NCI-H446 (cell line): ENCODE results near the gene C13orf42.
A peak's percentile ranks its signal among the peaks of the same experiment; 100 is the strongest.

Source experiments
- DNase-seq, 2 experiments: peaks; one replicate each; lab custom pipeline; 2025; lab: John Stamatoyannopoulos, UW

C13orf42 gene

DNA sequence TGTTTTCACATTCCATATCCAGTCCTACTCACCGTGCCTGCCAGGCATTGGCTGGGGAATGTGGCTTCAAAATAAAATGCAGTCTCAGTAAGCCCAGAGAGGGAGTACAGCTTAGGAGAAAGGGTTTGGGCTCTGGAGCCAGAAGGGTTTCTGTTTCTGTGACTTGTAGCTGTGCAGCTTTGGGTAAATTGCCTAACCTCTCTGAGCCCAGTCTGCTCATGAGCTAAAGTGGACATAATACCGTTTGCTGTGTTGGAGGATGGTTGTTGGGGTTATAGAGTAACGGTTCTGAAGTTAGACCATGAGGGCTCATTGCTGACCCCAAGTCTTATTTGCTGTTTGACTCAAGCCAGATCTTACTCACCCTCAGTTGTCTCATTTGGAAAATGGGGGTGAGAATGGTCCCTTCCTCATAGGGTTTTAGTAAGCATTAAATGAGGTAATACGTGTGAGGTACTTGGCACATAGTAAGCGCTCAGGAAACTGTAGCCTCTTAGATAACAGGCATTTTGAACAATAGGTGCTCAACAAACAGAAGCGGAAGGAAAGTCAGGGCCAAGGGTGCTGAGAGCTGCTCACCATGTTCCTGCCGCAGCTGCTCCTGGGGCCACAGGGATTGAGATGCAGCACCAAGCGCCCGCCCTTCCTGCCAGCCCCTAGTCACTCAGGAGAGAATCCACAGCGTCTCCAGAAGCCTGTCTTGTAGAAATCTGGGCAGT lies 45.5 kb downstream of the C13orf42 start:
- no peak for DNase-seq

DNA sequence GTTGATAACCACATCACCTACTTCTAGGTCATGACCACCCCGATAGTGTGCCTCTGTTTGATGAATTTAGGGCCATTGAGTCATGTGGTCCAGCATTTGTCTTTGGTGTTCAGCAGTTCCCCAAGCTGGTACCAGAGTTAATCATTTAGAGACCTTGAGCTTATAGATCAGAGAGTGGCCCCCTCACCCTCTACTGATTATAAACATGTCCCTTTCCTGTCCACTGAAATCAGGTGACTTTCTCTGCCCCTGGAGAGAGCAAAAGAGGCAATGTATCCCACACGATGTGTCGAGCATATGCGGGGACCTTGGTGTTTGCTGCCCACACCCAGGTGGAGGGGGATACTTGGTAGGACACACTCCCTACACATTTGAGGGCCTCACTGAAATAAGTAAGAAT lies 46.3 kb downstream of the C13orf42 start:
- no peak for DNase-seq

DNA sequence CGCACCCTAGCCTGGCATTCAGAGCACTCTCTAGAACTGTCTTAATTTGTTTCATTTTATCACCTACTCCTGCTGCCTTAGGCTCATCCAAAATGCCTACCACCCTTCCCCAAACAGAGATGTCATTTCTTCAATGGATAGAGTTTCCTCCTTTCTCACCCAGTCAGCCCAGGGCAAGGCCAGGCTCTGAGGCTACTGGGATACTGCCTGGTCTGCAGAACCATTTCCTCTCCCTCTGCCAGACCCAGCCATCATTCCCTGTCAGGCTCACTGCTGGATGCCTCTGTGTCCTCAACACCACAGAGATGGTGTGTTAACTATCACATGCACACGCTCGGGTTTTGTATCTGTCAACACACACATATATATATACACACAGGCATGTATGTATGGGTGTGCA lies 47.2 kb downstream of the C13orf42 start:
- no peak for DNase-seq

DNA sequence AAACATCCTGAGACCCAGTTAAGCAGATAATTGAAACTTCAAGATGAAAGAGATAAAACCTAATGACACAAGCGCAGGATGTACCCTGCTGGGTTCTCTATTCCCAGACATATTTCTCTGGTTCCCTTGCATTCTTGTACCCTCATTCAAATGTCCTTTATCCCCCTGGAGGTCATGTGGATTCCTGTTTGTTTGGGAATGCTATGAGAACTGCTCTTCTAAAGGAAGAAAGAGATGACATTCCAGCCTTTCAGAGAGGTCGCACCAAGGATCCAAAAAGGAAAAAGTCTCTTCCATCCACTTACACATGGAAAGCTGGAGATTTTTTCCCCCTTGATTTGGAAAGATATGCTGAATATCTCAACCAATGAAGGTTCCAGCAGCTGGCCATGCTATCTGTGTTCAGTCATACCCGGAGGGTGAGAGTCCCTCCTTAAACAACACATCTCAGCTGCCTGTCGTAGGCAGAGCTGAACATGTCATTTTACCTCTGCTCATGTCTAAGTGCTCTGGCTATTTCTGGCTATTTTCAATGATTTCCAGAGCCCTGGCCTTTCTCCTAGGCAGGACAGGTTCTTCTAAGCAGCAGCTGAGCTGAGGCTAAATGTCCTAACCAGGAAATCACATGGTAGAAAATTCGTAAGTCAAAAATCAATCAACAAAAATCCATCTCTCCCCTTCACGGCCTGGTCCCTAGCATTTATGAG lies 52.5 kb downstream of the C13orf42 start:
- no peak for DNase-seq

DNA sequence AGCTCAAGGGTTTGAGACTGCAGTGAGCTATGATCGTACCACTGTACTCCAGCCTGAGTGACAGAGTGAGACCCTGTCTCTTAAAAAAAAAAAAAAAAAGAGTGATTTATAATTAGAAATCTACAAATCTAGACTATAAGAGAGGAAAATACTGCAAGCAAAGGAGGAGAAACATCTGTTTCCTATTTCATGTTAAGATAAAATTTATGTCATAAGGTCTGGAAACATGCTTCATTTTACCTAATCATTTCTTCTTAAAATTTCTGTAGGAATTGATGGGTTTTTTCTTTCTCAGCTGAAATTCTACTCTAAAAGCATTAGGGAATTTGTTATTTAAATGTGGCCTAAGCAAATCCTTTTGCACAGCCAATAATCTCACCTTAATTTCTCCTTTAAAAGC lies 53.2 kb downstream of the C13orf42 start:
- no peak for DNase-seq

DNA sequence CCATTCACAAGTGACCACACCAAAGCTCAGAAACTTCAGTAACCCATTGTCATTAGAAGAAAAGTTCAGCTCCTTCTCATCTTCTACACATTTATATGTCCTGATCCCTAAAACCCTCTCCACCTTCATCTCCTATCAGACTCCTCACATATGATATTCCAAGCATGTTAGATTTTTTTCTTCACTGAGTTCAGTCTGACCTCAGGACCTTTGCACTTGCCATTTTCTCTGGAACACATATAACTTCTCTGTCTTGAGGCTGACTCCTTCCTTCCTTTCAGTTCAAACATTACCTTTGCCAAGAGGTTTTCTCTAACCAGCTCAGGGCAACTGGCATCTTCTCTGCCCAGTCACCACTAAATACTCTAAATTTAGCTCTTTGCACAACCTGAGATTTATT lies 54.1 kb downstream of the C13orf42 start:
- no peak for DNase-seq

DNA sequence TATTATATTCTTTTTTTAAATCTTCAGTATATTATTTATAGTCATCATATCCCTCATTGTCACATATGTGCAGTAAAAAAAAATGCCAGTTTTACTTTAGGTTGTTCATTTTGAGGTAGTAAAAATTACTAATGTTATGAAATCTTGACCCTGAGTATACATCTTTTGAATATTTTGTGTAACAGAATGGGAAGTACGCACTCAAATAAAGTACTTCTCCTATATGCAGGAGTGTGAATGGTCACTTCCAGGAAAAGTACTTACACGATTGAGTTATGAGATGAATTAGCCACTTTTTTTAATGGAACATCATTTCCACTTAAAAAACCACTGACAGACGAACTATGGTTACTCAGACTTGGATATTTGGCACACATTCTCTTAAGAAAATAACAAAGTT lies 58.5 kb downstream of the C13orf42 start:
- DNase-seq = no peak

DNA sequence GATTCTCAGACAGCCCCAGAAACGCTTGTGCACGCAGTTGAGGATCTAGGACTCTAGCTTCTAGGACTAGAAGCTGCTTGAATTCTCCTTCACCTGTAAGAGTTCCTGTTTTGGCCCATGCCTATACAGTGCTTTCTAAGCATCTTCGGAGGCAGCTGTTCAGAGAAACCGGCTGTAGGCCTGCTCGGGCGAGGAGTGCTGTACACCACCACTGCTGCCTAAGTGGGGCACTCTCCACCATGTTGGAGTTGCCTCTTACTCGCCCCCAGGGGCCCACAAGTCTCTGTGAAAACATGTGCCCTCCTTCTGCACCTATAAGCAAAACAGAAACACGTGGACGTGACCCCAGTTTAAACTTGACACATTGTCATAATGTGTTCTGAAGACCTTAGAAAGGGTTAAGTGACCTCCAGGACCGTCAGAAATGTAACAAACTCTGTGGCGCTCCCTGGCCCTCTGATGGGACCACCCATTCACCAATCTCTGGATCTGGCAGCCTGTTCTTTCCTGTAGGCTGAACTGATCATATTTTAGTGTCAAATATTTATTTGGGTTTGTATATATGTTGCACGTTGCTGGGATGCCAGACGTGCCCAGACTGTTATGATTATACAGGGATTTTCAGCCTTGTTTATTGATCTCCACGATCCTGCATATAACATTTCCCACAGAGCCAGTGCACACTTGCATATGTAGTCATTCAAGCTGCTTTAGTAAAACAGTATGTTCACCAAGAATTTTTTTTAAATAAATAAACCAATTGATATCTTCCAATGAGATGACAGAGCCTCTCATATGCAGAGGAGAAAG lies 60.8 kb downstream of the C13orf42 start:
- no peak for DNase-seq

DNA sequence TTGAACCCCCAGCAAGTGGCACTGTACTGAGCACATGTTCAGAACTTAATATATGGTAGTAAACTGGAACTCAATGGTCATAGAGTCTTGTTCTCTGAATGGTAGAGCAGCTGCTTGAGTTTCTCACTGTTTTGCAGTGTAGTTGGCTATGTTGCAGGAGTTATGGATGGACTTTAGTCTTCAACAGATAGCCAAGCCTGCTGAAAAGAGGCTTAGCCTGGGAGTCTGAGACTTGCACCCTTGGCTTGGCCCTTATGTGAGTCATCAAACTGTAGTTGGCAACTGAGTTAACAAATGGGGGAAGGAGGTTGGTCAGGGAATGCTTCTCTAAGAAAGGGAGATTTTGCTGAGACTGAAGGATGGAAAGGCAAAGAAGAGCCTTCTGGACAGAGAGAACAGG lies 62.5 kb downstream of the C13orf42 start:
- no peak for DNase-seq

DNA sequence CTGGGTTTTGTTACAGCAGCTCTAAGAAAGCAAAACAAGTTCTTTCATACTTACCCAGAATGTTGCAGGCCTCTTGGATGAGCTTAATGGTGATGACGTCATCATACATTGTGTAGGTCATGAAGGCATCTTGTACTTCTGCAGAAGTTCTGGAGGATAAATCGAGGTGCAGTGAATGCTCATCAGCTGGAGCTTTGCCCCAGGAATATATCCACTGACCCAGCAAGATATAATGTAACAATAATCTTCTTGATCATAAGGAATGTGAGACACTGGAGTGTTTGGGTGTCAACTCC lies 63.0 kb downstream of the C13orf42 start:
- DNase-seq = no peak

DNA sequence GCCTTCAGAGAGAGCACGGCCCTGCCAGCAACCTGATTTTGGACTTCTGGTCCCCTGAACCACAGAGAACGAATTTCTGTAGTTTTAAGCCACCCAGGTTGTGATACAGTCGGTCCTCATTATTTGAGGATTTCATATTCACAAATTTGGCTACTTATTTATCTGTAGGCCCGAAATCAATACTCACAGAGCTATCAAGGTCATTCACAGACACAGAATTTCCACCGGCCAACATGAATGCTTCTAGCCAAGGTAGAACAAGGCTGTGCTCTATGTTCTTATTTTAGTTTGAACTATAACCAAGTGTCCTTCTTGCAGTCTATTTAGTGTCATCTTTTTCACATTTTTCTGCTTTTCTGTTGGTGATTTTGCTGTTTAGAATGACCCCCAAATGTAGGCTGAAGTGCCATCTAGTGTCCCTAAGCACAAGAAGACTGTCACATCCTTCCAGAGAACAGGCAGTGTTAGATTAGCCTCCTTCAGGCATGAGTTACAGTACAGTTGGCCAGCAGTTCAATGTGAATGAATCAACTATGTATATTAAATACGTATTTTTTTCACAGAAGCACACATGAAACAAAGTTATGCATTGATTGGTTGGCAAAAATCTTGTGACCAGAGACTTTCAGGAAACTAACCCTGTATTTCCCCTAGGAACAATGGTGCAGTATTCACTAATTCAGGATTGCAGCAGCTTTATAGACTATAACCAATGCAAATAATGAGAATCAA lies 63.5 kb downstream of the C13orf42 start:
- no peak for DNase-seq

DNA sequence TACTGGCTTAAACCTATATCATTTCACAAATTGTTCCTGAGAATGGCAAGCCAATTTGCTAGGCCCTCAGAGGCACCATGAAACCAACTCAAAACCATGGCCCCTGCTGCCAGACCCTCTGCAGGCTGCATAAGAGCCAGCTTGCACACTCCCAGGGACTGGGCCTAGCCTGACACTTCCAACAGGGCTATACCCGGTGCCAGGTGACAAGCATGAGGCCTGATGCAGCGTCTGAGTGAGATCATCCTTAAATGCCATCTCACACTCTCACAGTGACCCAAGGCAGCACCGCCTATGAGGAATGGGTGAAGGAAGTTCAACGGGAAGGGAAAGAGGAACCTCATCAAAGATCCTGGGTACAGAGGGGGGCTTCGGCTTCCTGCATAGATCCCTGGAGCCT lies 65.6 kb downstream of the C13orf42 start:
- DNase-seq = no peak

DNA sequence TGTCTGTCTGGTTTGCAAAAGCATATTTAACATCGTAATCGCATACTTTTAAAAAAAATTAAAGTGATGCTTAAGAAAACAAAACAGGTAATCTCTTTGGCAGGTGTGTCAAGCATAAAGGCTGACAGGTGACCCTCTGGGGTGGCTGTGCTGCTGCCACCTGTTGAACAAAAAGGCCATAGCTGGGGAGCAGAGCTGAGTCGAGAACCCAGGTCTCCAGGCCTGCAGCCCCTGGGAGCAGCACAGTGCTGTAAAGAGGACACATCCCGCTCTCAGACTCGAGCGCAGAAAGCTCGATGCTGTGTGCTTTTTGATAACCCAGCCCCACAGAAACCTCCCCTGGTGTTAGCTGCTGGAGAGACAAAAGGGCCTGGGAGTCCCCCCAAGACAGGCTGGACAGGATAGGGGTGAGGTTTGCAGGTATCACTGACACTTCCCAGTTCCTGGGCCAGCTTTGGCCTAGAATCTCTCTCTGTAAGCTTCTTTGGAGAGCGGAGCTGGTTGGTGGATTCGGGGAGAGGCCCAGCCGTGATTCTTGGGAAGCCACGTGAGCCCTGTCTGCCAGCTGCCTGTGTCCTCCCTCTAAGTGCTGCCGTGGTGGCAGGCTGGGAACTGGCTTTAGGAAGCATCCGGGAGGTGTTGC lies 66.9 kb downstream of the C13orf42 start:
- no peak for DNase-seq

DNA sequence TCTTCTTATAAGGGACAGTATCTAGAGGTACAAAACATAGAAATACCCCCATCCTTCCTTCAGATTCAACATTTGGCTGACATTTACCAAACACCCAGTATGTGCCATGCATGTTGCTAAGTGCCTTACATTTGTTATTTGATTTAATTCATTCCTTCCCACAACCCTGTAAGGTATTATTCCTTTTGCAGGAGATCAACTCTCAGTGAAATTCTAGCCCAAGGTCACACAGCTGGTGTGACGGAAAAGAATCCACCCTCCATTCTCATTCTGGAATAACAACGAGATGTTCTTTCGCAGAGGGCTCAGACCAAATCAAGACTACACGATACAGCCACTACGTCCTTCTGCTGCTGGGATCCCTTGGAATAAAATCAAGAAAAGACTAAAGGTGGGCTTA lies 67.8 kb downstream of the C13orf42 start:
- DNase-seq = no peak

DNA sequence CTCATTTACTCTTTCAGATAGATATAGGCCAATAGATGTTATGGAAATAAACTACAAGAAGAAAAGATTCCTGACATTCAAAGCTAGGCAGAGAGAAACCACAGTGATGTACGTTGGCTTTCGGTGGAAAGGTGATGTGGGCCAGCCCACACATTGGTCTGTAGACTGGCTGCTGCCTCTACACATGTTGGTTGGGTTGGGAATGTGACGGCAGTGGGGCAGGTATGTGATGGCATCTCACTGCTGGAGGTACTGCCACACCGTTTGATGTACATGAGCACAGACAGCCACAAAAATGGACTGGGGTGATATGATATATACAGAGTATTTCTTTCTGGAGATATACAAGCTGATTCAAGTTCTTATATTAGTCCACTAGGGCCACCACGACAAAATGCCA lies 69.4 kb downstream of the C13orf42 start:
- DNase-seq = no peak

DNA sequence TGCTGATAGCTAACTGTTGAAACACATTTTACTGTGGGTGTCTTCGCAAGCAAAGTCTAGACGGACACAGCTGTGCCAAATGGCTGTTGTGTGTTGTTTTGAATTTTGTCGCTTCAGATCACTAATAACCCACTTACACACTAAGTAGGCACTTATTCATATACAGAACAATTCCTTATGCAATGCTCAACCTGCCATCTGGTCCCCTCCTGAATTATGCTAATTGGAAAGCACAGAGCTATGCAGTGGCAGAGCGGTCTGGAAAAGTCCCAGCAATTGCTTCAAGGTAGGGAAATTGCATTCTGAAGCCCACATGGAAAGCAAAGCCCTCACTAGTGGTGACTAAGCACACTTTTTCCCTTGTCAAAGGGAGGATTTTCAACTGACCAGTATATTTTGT lies 69.9 kb downstream of the C13orf42 start:
- DNase-seq = peak in 1 of 2 experiments; percentile 77

DNA sequence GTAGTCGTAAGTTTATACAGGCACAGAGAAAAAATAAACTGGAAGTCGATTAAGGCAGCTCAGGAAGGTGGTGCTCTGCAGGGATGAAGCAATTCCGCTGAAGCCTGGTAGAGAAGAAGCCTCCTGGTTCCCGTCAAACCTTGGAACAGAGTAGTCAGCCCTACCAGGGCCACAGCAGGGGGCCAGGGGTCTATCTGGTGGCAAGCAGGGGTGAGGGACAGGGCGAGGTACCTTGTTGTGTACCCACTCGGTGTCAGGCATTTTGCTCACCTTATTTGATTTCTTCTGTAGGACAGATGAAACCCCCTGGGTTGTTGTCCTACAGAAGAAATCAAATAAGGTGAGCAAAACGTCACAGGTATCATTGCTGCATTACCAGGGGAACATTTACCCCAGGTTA lies 70.6 kb downstream of the C13orf42 start:
- no peak for DNase-seq

DNA sequence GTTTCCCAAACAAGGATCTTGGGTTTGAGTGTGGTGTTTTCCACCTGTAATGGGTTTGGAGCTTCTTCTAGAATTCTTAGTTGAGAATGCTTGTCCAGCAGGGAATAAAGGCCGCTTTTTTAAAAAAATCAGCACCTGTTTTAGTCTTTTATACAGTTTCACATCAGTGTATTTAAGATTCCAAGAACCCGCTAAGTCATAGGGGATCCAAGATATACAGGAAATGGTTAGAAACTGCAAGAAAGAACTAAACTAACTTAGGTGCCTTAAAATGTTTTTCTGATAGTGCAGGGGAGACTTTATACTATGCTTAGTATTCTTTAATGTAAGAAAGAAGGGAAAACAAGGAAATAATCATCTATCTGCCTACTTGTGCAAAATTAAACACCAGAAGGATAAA lies 74.7 kb downstream of the C13orf42 start:
- no peak for DNase-seq

DNA sequence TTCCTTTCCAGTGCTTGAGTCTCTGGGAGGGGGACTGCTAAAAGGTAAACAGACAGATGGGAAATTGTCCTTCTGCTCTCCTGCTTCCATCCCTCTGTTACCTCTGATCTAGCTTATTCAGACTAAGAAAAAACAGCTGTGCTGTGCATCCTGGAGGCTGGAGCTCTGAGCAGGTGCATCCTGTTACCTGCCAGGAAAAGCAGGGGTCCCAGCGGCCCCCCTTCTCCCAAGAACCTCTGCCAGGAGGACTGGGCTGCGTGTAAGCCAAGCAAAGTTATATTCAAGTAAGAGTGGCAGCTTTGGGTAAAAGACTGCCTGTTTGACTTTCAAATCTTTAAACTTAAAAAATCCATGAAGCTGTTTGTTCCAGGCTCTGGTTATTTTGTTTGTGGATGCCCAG lies 75.1 kb downstream of the C13orf42 start:
- peak in 1 of 2 experiments; percentile 21 for DNase-seq

DNA sequence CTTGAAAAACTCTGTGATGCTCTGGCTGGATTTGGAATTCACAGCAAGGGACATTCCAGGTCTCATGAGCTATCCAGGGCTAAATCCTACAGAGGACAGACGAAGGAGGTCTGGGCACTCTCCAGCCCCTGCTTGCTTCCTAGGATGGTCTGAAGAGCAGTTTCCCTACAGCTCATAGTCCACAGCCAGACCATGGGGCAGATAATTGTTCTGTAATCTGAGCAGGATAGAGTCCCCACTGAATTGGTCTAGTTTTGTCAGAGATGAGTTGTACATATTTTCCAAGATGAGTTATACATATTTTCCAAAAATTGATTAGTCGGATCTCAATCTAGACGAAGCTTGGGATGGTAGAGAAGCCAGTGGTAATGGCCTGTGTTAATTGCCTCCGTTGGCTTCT lies 75.6 kb downstream of the C13orf42 start:
- DNase-seq = no peak

DNA sequence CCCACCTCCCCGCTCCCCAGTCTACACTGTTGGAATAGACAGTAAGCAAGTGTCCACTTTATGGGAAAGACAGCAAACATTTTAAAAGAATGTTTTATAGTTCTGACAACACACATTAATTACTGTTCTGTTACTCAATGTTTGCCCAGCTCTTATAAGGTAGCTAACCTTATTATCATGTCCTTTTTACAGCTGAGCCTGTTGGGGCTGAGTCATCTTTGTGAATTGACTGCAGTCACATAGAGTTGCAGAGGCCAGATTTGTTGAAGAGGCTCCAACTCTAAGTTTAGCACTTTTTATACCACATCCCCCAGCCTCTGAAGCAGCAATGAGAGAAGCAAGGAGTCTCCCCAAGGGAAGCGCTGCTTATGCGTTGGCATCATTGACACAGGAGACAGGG lies 76.2 kb downstream of the C13orf42 start:
- DNase-seq = peak in 1 of 2 experiments; percentile 50
